ENCODE results near the gene TPPP2. TPM values are rescaled to one million over a fixed set of nuclear protein-coding genes. Genes with fewer than 3 reads are reported as not detected.

Gene TPPP2
- total RNA-seq, 1 donor from 2014 or later, result not detected

Small RNA genes lying within 50 kb of the gene (microRNA-seq; reads per million reads assigned to microRNA genes)
- gene MIR6717 (ENCODE audit: unreplicated experiment), result not detected

Other genes with a start within 250 kb of the TPPP2 start
- not detected for gene RNASE6, start 248.9 kb upstream of the TPPP2 start, total RNA-seq (ENCODE audit: unreplicated experiment)
- not detected for gene RNASE1, start 227.4 kb upstream of the TPPP2 start, total RNA-seq (ENCODE audit: unreplicated experiment)
- gene RNASE3, start 138.8 kb upstream of the TPPP2 start, total RNA-seq (ENCODE audit: unreplicated experiment), result not detected
- gene RNASE2, start 74.7 kb upstream of the TPPP2 start, total RNA-seq (ENCODE audit: unreplicated experiment), result not detected
- 81.5 TPM for gene METTL17, start 40.2 kb upstream of the TPPP2 start, total RNA-seq (ENCODE audit: unreplicated experiment)
- not detected for gene SLC39A2, start 30.9 kb upstream of the TPPP2 start, total RNA-seq (ENCODE audit: unreplicated experiment)
- 33.1 TPM for gene NDRG2, start 5.2 kb upstream of the TPPP2 start, total RNA-seq (ENCODE audit: unreplicated experiment)
- not detected for gene RNASE13, start 4.6 kb downstream of the TPPP2 start, total RNA-seq (ENCODE audit: unreplicated experiment)
- not detected for gene RNASE7, start 12.1 kb downstream of the TPPP2 start, total RNA-seq (ENCODE audit: unreplicated experiment)
- gene RNASE8, start 27.6 kb downstream of the TPPP2 start, total RNA-seq (ENCODE audit: unreplicated experiment), result not detected
- gene ARHGEF40, start 40.1 kb downstream of the TPPP2 start, total RNA-seq (ENCODE audit: unreplicated experiment), result 42.4 TPM
- 103 TPM for gene ZNF219, start 68.4 kb downstream of the TPPP2 start, total RNA-seq (ENCODE audit: unreplicated experiment)
- 0.64 TPM for gene TMEM253, start 70.8 kb downstream of the TPPP2 start, total RNA-seq (ENCODE audit: unreplicated experiment)
- not detected for gene OR5AU1, start 125.8 kb downstream of the TPPP2 start, total RNA-seq (ENCODE audit: unreplicated experiment)
- gene HNRNPC, start 239.2 kb downstream of the TPPP2 start, total RNA-seq (ENCODE audit: unreplicated experiment), result 514 TPM
- gene RPGRIP1, start 249.9 kb downstream of the TPPP2 start, total RNA-seq (ENCODE audit: unreplicated experiment), result not detected